ENCODE data around the gene RAPGEF3. TPM values are rescaled to one million over a fixed set of nuclear protein-coding genes. Genes with fewer than 3 reads are reported as not detected.

Gene RAPGEF3
- total RNA-seq, 4 donors from 2014 or later: 17.0 to 27.0 (median 22.3) TPM

DNA sequence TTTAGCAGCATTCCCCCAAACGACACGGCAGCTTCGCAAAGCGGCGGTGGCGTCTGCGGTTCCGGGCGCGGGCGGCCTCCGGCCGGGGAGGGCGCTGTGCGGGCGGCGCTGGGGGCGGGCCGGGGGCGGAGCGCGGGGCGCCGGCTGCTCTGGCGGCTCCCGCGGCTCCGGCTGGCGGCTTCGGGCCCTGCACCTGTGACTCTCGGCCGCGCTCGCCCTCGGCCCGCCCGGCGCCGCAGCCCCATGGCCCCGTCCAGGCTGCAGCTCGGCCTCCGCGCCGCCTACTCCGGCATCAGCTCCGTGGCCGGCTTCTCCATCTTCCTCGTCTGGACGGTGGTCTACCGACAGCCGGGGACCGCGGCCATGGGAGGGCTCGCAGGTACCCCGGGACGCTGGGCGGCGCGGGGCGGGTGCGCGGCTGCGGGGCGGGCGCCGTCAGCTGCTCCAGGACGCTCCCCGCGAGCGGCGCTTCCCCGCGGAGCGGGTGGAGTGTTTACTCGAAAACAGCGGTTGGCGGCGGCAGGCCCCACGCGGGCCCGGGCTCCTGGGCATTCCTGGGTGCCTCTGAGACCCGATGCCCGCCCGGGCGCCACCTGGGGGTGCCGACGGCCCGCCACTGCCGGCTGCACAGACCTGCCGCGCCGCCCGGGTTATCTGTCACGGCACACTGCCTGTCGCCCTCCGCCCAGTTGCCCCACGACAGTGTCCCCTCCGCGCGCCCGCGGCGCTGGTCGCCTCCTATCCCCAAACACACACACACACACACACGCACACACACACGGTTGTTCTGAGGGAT lies 14.6 kb upstream of the RAPGEF3 start, which contains the start of gene SLC48A1:
Gene SLC48A1, plus strand, starts transcription at position 177 of the 796 bp plus-strand sequence. Its CDS starts 67 bp downstream, at position 244.
- peak; percentile 54 to 58 for DNase-seq
- in situ Hi-C loops (cut with MboI; ENCODE audit: low sequenced_read_pairs in 4 of 4) (loop anchor here in 2 of 4 donors (10.0 kb wide), 1 partner anchor 58 kb away; no protein-coding TSS in a partner anchor), intact Hi-C loops (cut with DNase I; ENCODE audit: low total_unique reads) (loop anchor here (2.0 kb wide), 1 partner anchor 66 kb away; no protein-coding TSS in a partner anchor)
- Histone ChIP-seq H3K4me1 (peaks cover 46 to 55% of the 10 kb centered on the region in 2 donors), H3K27ac (peak within 1 kb of the TSS; percentile 76 to 93 (median 90)), H3K27me3 (no peaks in the 10 kb centered on the region), H3K36me3 (no peaks in the 10 kb centered on the region), H3K9me3 (no peaks in the 10 kb centered on the region), H3K4me3 (peak within 1 kb of the TSS; percentile 70 to 97 (median 79))
- peak; percentile 59 to 71 for TF ChIP-seq POLR2A (IDR thresholded peaks at IDR 0.05)
- TF ChIP-seq, protein P1, sequence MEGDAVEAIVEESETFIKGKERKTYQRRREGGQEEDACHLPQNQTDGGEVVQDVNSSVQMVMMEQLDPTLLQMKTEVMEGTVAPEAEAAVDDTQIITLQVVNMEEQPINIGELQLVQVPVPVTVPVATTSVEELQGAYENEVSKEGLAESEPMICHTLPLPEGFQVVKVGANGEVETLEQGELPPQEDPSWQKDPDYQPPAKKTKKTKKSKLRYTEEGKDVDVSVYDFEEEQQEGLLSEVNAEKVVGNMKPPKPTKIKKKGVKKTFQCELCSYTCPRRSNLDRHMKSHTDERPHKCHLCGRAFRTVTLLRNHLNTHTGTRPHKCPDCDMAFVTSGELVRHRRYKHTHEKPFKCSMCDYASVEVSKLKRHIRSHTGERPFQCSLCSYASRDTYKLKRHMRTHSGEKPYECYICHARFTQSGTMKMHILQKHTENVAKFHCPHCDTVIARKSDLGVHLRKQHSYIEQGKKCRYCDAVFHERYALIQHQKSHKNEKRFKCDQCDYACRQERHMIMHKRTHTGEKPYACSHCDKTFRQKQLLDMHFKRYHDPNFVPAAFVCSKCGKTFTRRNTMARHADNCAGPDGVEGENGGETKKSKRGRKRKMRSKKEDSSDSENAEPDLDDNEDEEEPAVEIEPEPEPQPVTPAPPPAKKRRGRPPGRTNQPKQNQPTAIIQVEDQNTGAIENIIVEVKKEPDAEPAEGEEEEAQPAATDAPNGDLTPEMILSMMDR (IDR thresholded peaks at IDR 0.05 in 4 of 5, conservative IDR thresholded peaks at IDR 0.05 in 1 of 5): peak; percentile 20 to 66 (median 28)
- peak; percentile 81 to 82 for ATAC-seq

DNA sequence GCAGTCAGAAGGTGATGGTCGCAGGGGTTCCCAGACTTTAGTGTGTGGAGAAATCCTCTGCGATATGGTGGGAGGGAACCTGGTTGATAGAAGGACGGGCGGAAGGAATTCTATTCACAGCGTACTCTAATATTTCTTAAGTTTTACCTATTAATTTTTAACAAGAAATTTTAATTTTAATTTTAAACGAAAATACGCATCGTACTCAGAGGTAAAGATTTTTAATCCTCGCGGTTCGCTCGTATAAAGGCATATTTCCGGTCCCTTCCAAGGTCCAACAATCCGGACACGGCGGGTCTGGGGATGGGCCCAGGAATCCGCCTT lies 14.0 kb upstream of the RAPGEF3 start:
- Histone ChIP-seq H3K27me3 (no peaks in the 10 kb centered on the region), H3K4me1 (peaks cover 41 to 49% of the 10 kb centered on the region in 2 donors), H3K9me3 (no peaks in the 10 kb centered on the region), H3K36me3 (no peaks in the 10 kb centered on the region), H3K27ac (peak overlapping the region; percentile 76 to 93 (median 90)), H3K4me3 (peak overlapping the region; percentile 70 to 97 (median 79))
- TF ChIP-seq, protein P1 (IDR thresholded peaks at IDR 0.05 in 4 of 5, conservative IDR thresholded peaks at IDR 0.05 in 1 of 5): no peak
- no peak for TF ChIP-seq POLR2A (IDR thresholded peaks at IDR 0.05)
- intact Hi-C loops (cut with DNase I; ENCODE audit: low total_unique reads): loop anchor here (2.0 kb wide), 1 partner anchor 66 kb away; no protein-coding TSS in a partner anchor
- ATAC-seq (no peak), DNase-seq (no peak)
- in situ Hi-C loops (cut with MboI; ENCODE audit: low sequenced_read_pairs in 4 of 4): loop anchor here in 2 of 4 donors (10.0 kb wide), 1 partner anchor 58 kb away; no protein-coding TSS in a partner anchor

DNA sequence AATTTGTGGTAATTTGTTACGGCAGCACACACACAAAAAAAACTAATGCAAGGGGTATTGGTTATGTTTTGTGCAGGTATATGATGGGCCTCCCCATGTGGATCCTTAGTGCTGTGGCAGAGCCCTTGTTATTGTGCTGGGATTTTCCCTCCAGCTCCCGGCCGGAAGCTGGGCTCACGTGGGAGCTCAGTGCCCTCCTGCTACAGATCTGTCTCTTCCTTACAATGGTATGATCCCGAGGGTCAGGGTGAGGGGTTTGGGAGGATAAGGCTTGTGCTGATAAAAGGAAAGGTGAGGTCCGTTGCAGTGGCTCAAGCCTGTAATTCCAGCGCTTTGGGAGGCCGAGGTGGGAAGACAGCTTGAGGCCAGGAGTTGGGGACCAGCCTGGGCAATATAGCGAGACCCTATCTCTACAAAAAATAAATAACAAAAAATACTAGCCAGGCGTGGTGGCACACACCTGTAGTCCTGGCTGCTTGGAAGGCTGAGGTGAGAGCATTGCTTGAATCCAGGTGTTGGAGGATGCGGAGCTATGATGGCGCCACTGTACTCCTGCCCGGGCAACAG lies 13.5 kb upstream of the RAPGEF3 start:
- Histone ChIP-seq H3K9me3 (no peaks in the 10 kb centered on the region), H3K36me3 (no peaks in the 10 kb centered on the region), H3K4me3 (peak overlapping the region in 3 of 4 donors; percentile 70 to 97 (median 87)), H3K27me3 (no peaks in the 10 kb centered on the region), H3K4me1 (peaks cover 35 to 44% of the 10 kb centered on the region in 2 donors), H3K27ac (peak overlapping the region in 3 of 4 donors; percentile 76 to 93 (median 93))
- DNase-seq (no peak), ATAC-seq (no peak)
- no peak for TF ChIP-seq POLR2A (IDR thresholded peaks at IDR 0.05)
- TF ChIP-seq, protein P1 (IDR thresholded peaks at IDR 0.05 in 4 of 5, conservative IDR thresholded peaks at IDR 0.05 in 1 of 5): no peak
- in situ Hi-C loops (cut with MboI; ENCODE audit: low sequenced_read_pairs in 4 of 4) (loop anchor here in 2 of 4 donors (10.0 kb wide), 1 partner anchor 57 kb away; no protein-coding TSS in a partner anchor), intact Hi-C loops (cut with DNase I; ENCODE audit: low total_unique reads) (loop anchor here (2.0 kb wide), 1 partner anchor 67 kb away; no protein-coding TSS in a partner anchor)

DNA sequence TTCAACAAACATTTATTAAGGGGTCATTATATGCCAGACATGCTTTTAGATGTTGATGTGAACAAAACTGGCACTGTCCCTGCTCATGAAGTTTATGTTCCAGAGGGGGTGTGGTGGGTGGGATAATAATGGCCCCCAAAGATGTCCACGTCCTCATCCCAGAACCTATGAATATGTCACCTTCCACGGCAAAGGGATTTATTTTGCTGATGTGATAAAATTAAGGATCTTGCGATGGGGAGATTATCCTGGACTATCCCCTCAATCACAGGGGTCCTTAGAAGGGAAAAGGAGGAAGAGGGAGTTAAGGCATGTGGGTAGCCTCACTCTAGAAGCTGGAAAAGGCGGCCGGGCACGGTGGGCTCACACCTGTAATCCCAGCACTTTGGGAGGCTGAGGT lies 12.6 kb upstream of the RAPGEF3 start:
- in situ Hi-C loops (cut with MboI; ENCODE audit: low sequenced_read_pairs in 4 of 4): loop anchor here in 2 of 4 donors (10.0 kb wide), 1 partner anchor 57 kb away; no protein-coding TSS in a partner anchor

More for the DNA sequence above, 12.6 kb upstream of the RAPGEF3 start:
- TF ChIP-seq POLR2A (IDR thresholded peaks at IDR 0.05): no peak
- TF ChIP-seq, protein P1 (IDR thresholded peaks at IDR 0.05 in 4 of 5, conservative IDR thresholded peaks at IDR 0.05 in 1 of 5): no peak
- Histone ChIP-seq H3K4me1 (peaks cover 27 to 35% of the 10 kb centered on the region in 2 donors), H3K36me3 (no peaks in the 10 kb centered on the region), H3K27ac (no peak overlapping the region), H3K4me3 (no peak overlapping the region), H3K27me3 (no peaks in the 10 kb centered on the region), H3K9me3 (no peaks in the 10 kb centered on the region)
- no peak for ATAC-seq
- intact Hi-C loops (cut with DNase I; ENCODE audit: low total_unique reads): no loop called here
- DNase-seq: no peak
